Kidney capillary endothelial cell (primary cell): ENCODE data around the gene DKC1.
A peak's percentile ranks its signal among the peaks of the same experiment; 100 is the strongest.

ENCODE experiments used
- DNase-seq: peaks from one replicate; pipeline ENCODE4 v3.0.0-alpha.2; 2018; ENCODE audit warnings: low spot score

Gene DKC1

DNA sequence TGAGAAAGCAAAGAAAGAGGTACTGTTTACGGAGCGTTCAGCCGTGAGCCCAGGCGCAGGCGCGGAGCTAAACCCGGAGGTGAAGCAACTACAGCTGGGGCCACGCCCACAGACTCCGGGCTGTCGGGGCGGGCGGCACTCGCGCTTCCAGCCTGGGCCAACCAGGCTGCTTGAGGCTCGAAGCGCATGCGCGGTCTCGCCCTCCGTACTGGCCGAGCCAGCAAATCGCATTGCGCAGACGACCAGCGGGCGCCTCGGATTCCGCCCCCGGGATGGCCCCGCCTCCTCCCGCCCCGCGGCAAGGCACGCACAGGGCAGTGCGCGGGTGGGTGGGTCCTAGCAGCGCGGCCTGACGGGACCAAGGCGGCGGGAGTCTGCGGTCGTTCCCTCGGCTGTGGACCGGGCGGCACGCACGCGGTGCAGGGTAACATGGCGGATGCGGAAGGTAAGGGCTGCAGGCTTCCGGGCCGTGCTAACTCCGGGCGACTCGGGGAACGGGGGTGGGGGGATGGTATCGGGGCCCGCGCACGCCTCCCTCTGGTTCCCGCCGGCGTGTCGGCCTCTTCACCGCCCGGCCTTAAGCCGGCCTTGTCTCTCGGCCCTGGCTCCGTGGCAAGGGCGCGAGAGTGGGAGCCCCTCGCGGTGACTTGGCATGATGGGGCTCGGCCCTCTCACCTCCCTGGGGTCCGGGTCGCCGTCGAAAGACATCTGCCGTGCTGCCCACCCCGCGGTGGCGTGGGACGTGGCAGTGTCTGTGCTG lies at the start of gene DKC1:
Gene DKC1 (plus strand): TSS at position 328 of the 760 bp plus-strand sequence. CDS start 102 bp downstream, at position 430.
- DNase-seq, result peak; percentile 80

- DNase-seq, result no peak
These were observed 47.7 kb upstream of the DKC1 start for GRCh38 chrX:154714925-154715324.

DNA sequence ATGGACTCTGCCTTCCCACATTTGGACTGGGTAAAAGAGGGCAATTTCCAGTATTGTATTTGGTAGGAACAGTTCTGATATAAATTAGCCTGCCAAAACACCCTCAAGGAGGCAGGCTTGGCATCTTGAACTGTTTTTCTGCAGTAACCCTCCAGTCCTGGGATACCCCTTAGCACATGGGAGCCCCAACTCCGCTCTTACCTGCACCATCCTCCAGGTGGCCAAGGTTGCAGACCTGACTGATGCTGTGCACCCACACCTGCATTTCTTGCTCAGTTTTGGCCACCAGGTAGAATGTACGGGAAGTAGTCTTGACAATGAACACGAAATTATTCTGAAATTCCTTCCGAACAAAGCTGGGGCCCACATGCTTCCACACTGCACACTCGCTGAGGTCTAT lies 46.8 kb upstream of the DKC1 start:
- no peak for DNase-seq

DNA sequence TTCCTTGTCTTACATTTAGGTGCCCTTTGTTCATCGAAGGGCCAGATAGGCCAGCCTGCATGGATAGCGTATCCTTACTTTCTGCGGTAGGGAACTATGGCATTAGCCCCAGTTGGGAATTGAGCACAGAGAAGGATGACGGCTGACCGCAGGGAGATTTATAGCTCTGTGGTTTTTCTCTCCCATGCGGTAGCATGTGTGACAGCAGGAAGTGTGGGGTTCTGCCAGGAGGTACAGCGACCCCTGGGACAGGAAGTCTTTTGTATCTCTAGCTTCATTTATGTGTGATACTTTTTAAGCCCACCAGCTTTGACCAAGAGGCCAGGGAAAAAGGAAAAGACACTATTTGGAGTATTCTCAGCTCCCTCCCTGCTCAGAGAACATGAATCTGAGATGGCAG lies 44.8 kb upstream of the DKC1 start:
- no peak for DNase-seq

DNA sequence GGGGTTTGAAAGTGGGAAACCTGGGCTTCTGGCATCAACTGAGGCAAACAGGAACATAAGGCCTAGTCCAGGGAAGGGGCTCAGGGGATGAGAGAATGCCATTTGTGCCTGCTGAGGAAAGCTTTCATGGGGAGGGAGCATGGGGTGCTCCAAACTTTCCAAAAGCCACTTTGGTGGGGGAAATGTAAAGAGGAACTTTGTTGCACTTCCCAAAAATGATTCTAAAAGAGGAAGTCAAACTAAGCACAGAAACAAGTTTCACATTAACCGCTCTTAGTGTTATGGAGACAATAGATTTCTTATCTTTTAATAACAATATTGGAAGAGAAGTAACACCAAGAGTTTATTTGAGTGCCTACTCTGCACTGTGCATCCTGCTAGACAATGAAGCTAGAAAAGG lies 44.0 kb upstream of the DKC1 start:
- DNase-seq, result no peak

DNA sequence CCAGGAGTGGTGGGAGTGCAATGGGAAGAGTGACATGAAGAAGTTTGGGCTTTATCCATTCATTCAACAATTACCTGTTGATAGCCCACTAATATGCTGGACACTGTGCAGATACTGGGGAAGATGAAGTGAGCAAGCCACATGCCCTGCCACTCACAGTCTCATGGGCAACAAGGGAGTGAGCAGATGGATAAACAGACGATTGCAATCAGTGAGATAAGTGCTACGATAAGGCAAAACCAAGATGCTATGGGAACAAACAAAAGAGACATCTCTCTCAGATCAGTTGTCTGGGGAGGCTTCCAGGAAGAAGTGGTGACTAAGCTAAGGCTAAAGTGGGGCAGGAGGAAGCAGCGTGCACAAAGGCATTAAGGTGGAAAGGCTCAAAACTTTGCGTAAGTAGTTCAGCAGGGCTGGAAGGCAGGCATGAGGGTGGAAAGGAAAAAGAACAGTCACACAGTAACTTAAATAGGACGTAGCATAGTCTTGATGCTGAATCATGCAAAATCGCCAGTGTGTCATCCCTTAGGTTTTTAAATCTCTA lies 43.5 kb upstream of the DKC1 start:
- DNase-seq, result no peak

DNA sequence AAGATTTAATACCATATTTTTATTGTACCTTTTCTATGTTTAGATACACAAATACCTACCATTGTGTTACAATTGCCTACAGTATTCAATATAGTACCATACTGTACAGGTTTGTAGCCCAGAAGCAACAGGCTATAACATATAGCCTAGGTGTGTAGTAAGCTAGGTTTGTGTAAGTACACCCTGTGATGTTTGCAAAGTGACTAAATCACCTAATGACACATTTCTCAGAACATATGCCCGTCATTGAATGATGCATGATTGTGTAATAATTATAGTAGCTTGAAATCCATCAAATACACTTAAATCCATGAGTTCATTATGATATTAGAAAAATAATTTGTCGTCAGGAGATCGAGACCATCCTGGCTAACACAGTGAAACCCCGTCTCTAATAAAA lies 42.6 kb upstream of the DKC1 start:
- no peak for DNase-seq

- no peak for DNase-seq
These were observed 41.5 kb upstream of the DKC1 start for GRCh38 chrX:154721155-154721554.

DNA sequence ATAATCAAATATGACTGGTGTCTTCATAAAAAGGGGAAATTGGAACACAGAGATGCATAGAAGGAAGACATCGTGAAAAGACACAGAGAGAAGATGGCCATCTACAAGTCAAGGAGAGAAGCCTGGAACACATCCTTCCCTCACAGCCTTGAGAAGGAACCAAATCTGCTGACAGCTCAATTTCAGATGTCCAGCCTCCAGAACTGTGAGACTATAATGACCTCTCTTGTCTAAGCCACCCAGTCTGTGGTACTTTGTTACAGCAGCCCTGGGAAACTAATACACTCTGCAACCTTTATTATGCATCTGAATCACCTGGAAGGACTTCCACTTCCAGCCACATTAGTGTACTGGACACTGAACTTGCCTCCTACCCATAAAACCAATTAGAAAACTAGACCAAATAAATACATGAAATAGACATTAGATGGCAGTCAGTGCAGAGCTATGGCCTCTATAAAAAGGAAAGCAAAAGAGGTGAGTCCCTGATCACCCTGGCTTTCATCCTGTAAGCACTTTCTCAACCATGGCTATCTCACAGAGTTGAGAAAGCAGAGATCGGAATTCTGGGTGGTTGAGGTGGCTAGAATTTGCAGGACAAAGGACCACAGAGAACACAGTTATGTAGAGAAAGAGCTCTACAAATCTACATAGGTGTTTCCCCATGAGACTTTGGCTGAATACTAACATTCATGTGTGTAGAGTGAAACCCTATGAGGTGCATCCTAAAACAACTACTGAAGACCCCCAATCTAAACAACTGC lies 37.5 kb upstream of the DKC1 start:
- DNase-seq, result no peak

DNA sequence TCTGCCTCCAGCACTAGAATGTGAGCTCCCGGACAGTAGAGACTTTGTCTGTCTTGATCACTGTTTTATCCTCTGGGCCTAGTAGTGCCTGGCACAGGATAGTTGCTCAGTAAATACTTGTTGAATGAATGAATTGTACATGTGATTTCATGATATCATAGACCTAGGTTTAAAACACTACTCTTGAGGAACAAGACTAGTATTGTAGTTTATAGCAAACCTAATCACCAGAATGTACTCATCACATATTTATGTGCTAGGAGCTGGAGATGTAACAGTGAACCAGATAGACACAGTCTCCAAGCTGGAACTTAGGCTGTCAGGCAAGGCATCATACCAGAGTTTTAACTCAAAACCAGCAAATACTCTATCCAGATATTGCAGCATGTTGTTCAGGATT lies 35.2 kb upstream of the DKC1 start:
- no peak for DNase-seq

- DNase-seq, result peak; percentile 46
These were observed 34.8 kb upstream of the DKC1 start for GRCh38 chrX:154727871-154728270.

GRCh38 chrX:154728431-154729190 lies 34.1 kb upstream of the DKC1 start:
- DNase-seq, result no peak

GRCh38 chrX:154729439-154729838 lies 33.2 kb upstream of the DKC1 start:
- no peak for DNase-seq

DNA sequence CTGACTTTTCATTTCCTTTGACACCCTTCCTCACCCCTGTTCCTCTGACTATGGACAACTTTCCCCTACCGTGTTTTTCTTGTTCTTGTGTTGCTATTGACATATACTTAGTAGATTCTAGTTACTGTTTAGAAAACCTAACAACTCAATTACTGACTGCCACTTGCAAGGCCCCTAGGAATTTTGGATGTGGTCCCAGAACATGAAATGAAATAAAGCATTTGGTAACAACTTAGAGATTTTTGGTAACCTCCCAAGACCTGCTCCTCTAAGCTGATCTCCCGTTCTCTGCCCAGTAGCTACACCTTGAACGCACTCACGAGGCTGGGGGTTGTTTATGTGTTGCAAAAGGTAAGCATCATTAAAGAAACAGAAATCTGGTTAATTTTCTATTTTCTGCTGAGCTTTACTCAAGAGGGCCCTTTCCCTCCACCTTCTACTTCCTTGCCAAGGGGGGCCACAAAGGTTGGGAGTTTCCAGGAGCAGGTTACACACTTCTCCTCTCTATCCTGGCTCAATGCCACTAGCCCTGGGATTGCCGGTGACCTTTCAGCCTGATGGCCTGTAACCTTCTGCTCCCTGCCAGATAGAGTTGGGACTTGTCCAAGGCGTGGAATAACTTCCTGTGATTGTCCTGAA lies 32.3 kb upstream of the DKC1 start:
- DNase-seq, result peak; percentile 63

GRCh38 chrX:154731184-154731583 lies 31.5 kb upstream of the DKC1 start:
- no peak for DNase-seq

DNA sequence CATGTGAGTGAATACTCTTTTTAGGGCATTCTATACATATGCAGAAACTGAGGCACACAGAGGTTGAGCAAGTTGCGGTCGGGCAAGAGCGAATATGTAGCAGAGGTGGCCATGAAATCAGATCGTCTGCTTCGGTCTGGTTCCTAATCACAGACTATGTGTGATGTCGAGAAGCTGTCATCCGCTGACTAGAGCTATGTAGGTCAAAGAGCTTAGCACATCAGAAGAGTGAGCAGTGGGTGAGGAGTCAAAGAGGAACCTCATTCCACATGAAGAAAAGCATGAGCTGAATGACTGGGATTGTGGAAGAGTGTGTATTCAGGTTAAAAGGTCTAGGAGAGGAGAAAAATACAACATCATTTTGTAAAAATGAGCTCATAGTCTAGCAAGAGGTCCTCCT lies 30.8 kb upstream of the DKC1 start:
- no peak for DNase-seq

GRCh38 chrX:154732421-154733065 lies 30.1 kb upstream of the DKC1 start:
- no peak for DNase-seq

DNA sequence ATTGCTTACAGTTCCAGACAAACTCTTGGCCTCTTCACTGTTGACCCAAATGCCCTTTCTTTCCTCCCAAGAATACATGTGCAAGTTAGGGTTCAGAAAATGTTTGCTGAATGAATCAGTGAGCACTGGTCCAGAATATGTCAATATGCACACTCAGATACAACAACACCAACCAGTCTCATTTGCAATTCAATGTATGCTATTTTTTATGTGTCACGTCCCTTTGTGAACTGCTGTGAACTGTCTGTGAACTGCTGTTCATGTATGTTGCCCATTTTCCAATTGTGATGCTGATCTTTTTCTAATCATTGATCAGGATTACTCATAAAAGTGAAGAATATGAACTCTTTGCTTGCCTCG lies 29.6 kb upstream of the DKC1 start:
- DNase-seq, result no peak

DNA sequence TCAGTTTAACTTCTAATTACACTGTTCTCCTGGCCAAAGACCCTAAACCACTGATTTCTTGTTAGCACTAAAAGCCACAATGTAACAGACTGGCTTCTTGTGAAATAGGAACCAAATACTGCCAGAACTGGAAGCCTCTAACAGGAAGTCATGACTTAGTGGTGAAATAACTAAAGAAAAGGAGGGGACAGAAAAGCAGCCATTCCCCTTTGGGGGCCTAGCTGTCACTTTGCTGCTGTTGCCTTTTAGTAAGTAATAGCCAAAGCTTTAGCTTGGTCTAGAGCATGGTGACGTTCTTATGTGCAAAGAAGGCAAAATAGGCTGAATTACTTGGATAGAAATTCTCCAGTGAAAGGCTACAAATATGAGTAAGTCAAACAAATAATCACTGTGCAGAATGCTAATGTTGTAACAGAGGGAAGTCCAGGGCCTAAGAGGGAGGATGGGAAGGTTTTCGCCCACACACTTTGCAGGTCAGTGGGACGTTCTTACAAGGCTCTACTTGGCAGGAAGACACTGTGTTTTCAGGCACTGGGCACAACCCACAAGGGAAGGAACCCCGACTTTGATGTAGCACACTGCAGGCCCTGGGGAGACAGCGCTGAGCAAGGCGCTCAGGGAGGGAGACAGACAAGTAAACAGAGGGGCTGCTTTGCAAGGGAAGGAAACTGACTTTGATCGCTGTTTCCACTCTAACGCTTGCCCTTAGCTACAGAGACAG lies 28.4 kb upstream of the DKC1 start:
- DNase-seq, result no peak

GRCh38 chrX:154735695-154736393 lies 26.8 kb upstream of the DKC1 start:
- DNase-seq, result peak; percentile 38
